Mononuclear cell (primary cell): ENCODE results near the gene ZNF443. TPM values are rescaled to one million over a fixed set of nuclear protein-coding genes. Genes with fewer than 3 reads are reported as not detected.

Experiments
- total RNA-seq: library from RNA; depleted of rRNA; stranded (reverse); fragments of >200 nt; gene quantifications from one replicate; pipeline ENCODE4 v1.2.3, GENCODE V29; 2012

The ZNF443 gene
- total RNA-seq, 1 donor, result 2.3 TPM

Other genes with a start within 250 kb of the ZNF443 start
- gene ZNF44, start 146.1 kb downstream of the ZNF443 start, total RNA-seq, result 24.7 TPM
- 3.1 TPM for gene ZNF563, start 107.4 kb downstream of the ZNF443 start, total RNA-seq
- 1.0 TPM for gene ZNF442, start 75.3 kb downstream of the ZNF443 start, total RNA-seq
- gene ZNF799, start 39.8 kb downstream of the ZNF443 start, total RNA-seq, result 3.0 TPM
- 3.0 TPM for gene ZNF709, start 43.8 kb upstream of the ZNF443 start, total RNA-seq
- 17.6 TPM for gene ZNF564, start 110.5 kb upstream of the ZNF443 start, total RNA-seq
- 5.6 TPM for gene ZNF490, start 169.8 kb upstream of the ZNF443 start, total RNA-seq
- 52.8 TPM for gene ZNF791, start 169.9 kb upstream of the ZNF443 start, total RNA-seq
- gene MAN2B1, start 225.7 kb upstream of the ZNF443 start, total RNA-seq, result 143 TPM
- 3.4 TPM for gene WDR83, start 225.8 kb upstream of the ZNF443 start, total RNA-seq
- gene DHPS, start 240.9 kb upstream of the ZNF443 start, total RNA-seq, result 63.2 TPM
- not detected for gene GNG14, start 247.0 kb upstream of the ZNF443 start, total RNA-seq